ENCODE data around the gene ZNF3.

ZNF3 gene

GRCh38 chr7:100100420-100101015 lies 19.0 kb upstream of the ZNF3 start (continued):
- TF ChIP-seq SP3 (tag by site-specific recombination; IDR thresholded peaks at IDR 0.05) (peak; percentile 94), ZNF37A (tag by site-specific recombination; IDR thresholded peaks at IDR 0.05) (no peak), ZBTB20 (tag by site-specific recombination; IDR thresholded peaks at IDR 0.05) (peak; percentile 66; the same call in 1 of the 2 replicates), KLF7 (tag by site-specific recombination; IDR thresholded peaks at IDR 0.05; ENCODE audit: borderline replicate concordance) (peak; percentile 94), ZBTB48 (tag by site-specific recombination; IDR thresholded peaks at IDR 0.05) (peak; percentile 93), ZNF623 (tag by site-specific recombination; IDR thresholded peaks at IDR 0.05) (no peak), PRDM4 (tag by site-specific recombination; IDR thresholded peaks at IDR 0.05) (peak; percentile 54; the same call in 1 of the 2 replicates), ZNF621 (tag by site-specific recombination; IDR thresholded peaks at IDR 0.05) (no peak), ZNF2 (tag by site-specific recombination; IDR thresholded peaks at IDR 0.05) (peak; percentile 77), ZNF133 (tag by site-specific recombination; IDR thresholded peaks at IDR 0.05) (no peak), ZNF292 (tag by site-specific recombination; IDR thresholded peaks at IDR 0.05; ENCODE audit: borderline replicate concordance, low read depth) (no peak), ZNF660 (tag by site-specific recombination; IDR thresholded peaks at IDR 0.05) (peak; percentile 91), HOXC10 (CRISPR knock-in tag; IDR thresholded peaks at IDR 0.05) (0 out of 2 replicates have a peak, but pooled peaks have one; percentile 66), ZNF654 (tag by site-specific recombination; IDR thresholded peaks at IDR 0.05; ENCODE audit: low read depth) (no peak), ZNF558 (tag by site-specific recombination; IDR thresholded peaks at IDR 0.05) (no peak), ZNF626 (tag by site-specific recombination; IDR thresholded peaks at IDR 0.05) (no peak), ZNF610 (tag by site-specific recombination; IDR thresholded peaks at IDR 0.05; ENCODE audit: borderline replicate concordance) (peak; percentile 73; the same call in 1 of the 2 replicates), PBX3 (CRISPR knock-in tag; IDR thresholded peaks at IDR 0.05) (peak; percentile 69; the same call in 1 of the 2 replicates)
- TF ChIP-seq, protein P1, sequence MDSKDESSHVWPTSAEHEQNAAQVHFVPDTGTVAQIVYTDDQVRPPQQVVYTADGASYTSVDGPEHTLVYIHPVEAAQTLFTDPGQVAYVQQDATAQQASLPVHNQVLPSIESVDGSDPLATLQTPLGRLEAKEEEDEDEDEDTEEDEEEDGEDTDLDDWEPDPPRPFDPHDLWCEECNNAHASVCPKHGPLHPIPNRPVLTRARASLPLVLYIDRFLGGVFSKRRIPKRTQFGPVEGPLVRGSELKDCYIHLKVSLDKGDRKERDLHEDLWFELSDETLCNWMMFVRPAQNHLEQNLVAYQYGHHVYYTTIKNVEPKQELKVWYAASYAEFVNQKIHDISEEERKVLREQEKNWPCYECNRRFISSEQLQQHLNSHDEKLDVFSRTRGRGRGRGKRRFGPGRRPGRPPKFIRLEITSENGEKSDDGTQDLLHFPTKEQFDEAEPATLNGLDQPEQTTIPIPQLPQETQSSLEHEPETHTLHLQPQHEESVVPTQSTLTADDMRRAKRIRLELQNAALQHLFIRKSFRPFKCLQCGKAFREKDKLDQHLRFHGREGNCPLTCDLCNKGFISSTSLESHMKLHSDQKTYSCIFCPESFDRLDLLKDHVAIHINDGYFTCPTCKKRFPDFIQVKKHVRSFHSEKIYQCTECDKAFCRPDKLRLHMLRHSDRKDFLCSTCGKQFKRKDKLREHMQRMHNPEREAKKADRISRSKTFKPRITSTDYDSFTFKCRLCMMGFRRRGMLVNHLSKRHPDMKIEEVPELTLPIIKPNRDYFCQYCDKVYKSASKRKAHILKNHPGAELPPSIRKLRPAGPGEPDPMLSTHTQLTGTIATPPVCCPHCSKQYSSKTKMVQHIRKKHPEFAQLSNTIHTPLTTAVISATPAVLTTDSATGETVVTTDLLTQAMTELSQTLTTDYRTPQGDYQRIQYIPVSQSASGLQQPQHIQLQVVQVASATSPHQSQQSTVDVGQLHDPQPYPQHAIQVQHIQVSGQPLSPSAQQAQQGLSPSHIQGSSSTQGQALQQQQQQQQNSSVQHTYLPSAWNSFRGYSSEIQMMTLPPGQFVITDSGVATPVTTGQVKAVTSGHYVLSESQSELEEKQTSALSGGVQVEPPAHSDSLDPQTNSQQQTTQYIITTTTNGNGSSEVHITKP (tag by site-specific recombination; IDR thresholded peaks at IDR 0.05): peak; percentile 52
- TF ChIP-seq, protein P2, sequence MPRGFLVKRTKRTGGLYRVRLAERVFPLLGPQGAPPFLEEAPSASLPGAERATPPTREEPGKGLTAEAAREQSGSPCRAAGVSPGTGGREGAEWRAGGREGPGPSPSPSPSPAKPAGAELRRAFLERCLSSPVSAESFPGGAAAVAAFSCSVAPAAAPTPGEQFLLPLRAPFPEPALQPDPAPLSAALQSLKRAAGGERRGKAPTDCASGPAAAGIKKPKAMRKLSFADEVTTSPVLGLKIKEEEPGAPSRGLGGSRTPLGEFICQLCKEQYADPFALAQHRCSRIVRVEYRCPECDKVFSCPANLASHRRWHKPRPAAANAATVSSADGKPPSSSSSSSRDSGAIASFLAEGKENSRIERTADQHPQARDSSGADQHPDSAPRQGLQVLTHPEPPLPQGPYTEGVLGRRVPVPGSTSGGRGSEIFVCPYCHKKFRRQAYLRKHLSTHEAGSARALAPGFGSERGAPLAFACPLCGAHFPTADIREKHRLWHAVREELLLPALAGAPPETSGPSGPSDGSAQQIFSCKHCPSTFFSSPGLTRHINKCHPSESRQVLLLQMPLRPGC (tag by site-specific recombination; IDR thresholded peaks at IDR 0.05): peak; percentile 76; the same call in 1 of the 2 replicates
- TF ChIP-seq, protein P3, sequence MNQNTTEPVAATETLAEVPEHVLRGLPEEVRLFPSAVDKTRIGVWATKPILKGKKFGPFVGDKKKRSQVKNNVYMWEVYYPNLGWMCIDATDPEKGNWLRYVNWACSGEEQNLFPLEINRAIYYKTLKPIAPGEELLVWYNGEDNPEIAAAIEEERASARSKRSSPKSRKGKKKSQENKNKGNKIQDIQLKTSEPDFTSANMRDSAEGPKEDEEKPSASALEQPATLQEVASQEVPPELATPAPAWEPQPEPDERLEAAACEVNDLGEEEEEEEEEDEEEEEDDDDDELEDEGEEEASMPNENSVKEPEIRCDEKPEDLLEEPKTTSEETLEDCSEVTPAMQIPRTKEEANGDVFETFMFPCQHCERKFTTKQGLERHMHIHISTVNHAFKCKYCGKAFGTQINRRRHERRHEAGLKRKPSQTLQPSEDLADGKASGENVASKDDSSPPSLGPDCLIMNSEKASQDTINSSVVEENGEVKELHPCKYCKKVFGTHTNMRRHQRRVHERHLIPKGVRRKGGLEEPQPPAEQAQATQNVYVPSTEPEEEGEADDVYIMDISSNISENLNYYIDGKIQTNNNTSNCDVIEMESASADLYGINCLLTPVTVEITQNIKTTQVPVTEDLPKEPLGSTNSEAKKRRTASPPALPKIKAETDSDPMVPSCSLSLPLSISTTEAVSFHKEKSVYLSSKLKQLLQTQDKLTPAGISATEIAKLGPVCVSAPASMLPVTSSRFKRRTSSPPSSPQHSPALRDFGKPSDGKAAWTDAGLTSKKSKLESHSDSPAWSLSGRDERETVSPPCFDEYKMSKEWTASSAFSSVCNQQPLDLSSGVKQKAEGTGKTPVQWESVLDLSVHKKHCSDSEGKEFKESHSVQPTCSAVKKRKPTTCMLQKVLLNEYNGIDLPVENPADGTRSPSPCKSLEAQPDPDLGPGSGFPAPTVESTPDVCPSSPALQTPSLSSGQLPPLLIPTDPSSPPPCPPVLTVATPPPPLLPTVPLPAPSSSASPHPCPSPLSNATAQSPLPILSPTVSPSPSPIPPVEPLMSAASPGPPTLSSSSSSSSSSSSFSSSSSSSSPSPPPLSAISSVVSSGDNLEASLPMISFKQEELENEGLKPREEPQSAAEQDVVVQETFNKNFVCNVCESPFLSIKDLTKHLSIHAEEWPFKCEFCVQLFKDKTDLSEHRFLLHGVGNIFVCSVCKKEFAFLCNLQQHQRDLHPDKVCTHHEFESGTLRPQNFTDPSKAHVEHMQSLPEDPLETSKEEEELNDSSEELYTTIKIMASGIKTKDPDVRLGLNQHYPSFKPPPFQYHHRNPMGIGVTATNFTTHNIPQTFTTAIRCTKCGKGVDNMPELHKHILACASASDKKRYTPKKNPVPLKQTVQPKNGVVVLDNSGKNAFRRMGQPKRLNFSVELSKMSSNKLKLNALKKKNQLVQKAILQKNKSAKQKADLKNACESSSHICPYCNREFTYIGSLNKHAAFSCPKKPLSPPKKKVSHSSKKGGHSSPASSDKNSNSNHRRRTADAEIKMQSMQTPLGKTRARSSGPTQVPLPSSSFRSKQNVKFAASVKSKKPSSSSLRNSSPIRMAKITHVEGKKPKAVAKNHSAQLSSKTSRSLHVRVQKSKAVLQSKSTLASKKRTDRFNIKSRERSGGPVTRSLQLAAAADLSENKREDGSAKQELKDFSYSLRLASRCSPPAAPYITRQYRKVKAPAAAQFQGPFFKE (tag by site-specific recombination; IDR thresholded peaks at IDR 0.05; ENCODE audit: borderline replicate concordance): 0 out of 2 replicates have a peak, but pooled peaks have one; percentile 36
- TF ChIP-seq, protein P4, sequence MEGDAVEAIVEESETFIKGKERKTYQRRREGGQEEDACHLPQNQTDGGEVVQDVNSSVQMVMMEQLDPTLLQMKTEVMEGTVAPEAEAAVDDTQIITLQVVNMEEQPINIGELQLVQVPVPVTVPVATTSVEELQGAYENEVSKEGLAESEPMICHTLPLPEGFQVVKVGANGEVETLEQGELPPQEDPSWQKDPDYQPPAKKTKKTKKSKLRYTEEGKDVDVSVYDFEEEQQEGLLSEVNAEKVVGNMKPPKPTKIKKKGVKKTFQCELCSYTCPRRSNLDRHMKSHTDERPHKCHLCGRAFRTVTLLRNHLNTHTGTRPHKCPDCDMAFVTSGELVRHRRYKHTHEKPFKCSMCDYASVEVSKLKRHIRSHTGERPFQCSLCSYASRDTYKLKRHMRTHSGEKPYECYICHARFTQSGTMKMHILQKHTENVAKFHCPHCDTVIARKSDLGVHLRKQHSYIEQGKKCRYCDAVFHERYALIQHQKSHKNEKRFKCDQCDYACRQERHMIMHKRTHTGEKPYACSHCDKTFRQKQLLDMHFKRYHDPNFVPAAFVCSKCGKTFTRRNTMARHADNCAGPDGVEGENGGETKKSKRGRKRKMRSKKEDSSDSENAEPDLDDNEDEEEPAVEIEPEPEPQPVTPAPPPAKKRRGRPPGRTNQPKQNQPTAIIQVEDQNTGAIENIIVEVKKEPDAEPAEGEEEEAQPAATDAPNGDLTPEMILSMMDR (tag by site-specific recombination; IDR thresholded peaks at IDR 0.05): no peak

Data from HEK293 (cell line).